ENCODE data around the gene RGL1.

GRCh38 chr1:183804916-183805841 is at the start of gene RGL1:
- no peak for TF ChIP-seq EZH2 (IDR thresholded peaks at IDR 0.05; ENCODE audit: low read length, missing control alignments)
- TF ChIP-seq CTCF (conservative IDR thresholded peaks at IDR 0.05 in 1 of 2, IDR thresholded peaks at IDR 0.05 in 1 of 2; ENCODE audit: low read depth in 1 of 2, low read length in 2 of 2) = no peak
